HCT116 (cell line): ENCODE results near the gene SLC25A13. TPM values are rescaled to one million over a fixed set of nuclear protein-coding genes. Genes with fewer than 3 reads are reported as not detected.

ENCODE experiments used
- ATAC-seq: fragments of 200-7000 bp; cut with Tn5 transposase; 2 replicates; pipeline ENCODE4 v1.9.1; 2020; ENCODE audit warnings: mild to moderate bottlenecking, moderate library complexity
- BruUV-seq: library from RNA; stranded (reverse); fragments of 400-500 nt; replicated peaks from 2 replicates; lab custom pipeline; 2021; lab: Mats Ljungman, UMichigan
- CTCF ChIA-PET: fragments of 300-600 bp; sonication (Branson Sonifier 250); formaldehyde crosslinking; loops from one replicate; lab custom pipeline; 2021; ENCODE audit warnings: antibody characterized with exemption; lab: Charles Lee
- POLR2A ChIA-PET: fragments of 300-600, 350-600 bp; sonication (Branson Sonifier 250); formaldehyde crosslinking; loops from one replicate; lab custom pipeline; 2021; ENCODE audit warnings: antibody characterized with exemption; lab: Charles Lee
- RAD21 ChIA-PET, 2 experiments: fragments of 300-600 bp; sonication (Branson Sonifier 250); formaldehyde crosslinking; loops; one replicate each; lab custom pipeline; 2023; ENCODE audit warnings: low total read pairs in 2 of 2; ENCODE audit not compliant: uncharacterized antibody in 2 of 2, unreplicated experiment in 2 of 2, low non-redundant PET in 1 of 2; lab: Charles Lee
- DNase-seq: peaks from one replicate; pipeline ENCODE4 v3.0.0-alpha.2; 2010; ENCODE audit warnings: low read depth, low spot score
- H2AFZ ChIP-seq: fragments of 200-600 bp; shearing (Covaris generic), sonication (generic); 2 replicates; pipeline ENCODE4 v1.6.1; 2017; ENCODE audit warnings: low read depth, mixed run types, mixed read lengths, antibody characterized with exemption, low read length; ENCODE audit not compliant: poor library complexity, severe bottlenecking
- H3K27ac ChIP-seq: 2 replicates; pipeline ENCODE4 v1.5.1; 2012; ENCODE audit warnings: low read depth, low read length
- H3K27me3 ChIP-seq: fragments of 200-600 bp; sonication (generic); 2 replicates; pipeline ENCODE4 v1.6.1; 2016; ENCODE audit warnings: mixed run types, low read length, mixed read lengths; ENCODE audit not compliant: insufficient read depth
- H3K36me3 ChIP-seq, 2 experiments: fragments of 200-500 bp in 1 of 2; fragments of 200-600 bp in 1 of 2; sonication (Bioruptor generic) in 1 of 2; sonication (generic) in 1 of 2; 2 replicates each; pipeline versions ENCODE4 v1.5.1 to v1.6.1; 2014 to 2016; ENCODE audit warnings: low read length in 2 of 2, inconsistent platforms in 1 of 2, mixed read lengths in 1 of 2, mixed run types in 1 of 2; ENCODE audit not compliant: insufficient read depth in 2 of 2, control insufficient read depth in 1 of 2
- H3K4me1 ChIP-seq, 2 experiments: fragments of 200-600 bp in 1 of 2; sonication (generic) in 1 of 2; 2 replicates each; pipeline versions ENCODE4 v1.5.1 to v1.6.1; 2012 to 2017; ENCODE audit warnings: low read length in 2 of 2, inconsistent platforms in 1 of 2, mild to moderate bottlenecking in 1 of 2, mixed read lengths in 1 of 2, mixed run types in 1 of 2, moderate library complexity in 1 of 2; ENCODE audit not compliant: insufficient read depth in 2 of 2, control insufficient read depth in 1 of 2
- H3K4me2 ChIP-seq: fragments of 200-600 bp; sonication (generic); 2 replicates; pipeline ENCODE4 v1.6.1; 2017; ENCODE audit warnings: mixed run types, low read length, mixed read lengths
- H3K4me3 ChIP-seq, 2 experiments: fragments of 200-600 bp in 1 of 2; sonication (generic) in 1 of 2; replicated peaks in 1 of 2; 2 replicates each; pipeline ENCODE4 v1.5.1; 2011 to 2016; ENCODE audit warnings: low read length in 2 of 2, control low read depth in 1 of 2, low read depth in 1 of 2, mild to moderate bottlenecking in 1 of 2, mixed read lengths in 1 of 2, mixed run types in 1 of 2
- H3K79me2 ChIP-seq: fragments of 200-600 bp; sonication (generic); 2 replicates; pipeline ENCODE4 v1.6.1; 2017; ENCODE audit warnings: mild to moderate bottlenecking, mixed run types, low read length, moderate library complexity, mixed read lengths; ENCODE audit not compliant: insufficient read depth
- H3K9ac ChIP-seq: fragments of 200-600 bp; sonication (generic); 2 replicates; pipeline ENCODE4 v1.6.1; 2016; ENCODE audit warnings: low read length, mixed read lengths
- H3K9me2 ChIP-seq: fragments of 200-600 bp; sonication (generic), shearing (Covaris generic); 2 replicates; pipeline ENCODE4 v1.6.1; 2017; ENCODE audit warnings: mixed run types, mild to moderate bottlenecking, moderate library complexity; ENCODE audit not compliant: insufficient read depth
- H3K9me3 ChIP-seq, 2 experiments: fragments of 200-500 bp in 1 of 2; fragments of 200-600 bp in 1 of 2; sonication (Bioruptor generic) in 1 of 2; sonication (generic) in 1 of 2; 2 replicates each; pipeline ENCODE4 v1.6.1; 2014 to 2017; ENCODE audit warnings: low read length in 2 of 2, mixed read lengths in 2 of 2, inconsistent platforms in 1 of 2, low read depth in 1 of 2, mild to moderate bottlenecking in 1 of 2, mixed run types in 1 of 2, moderate library complexity in 1 of 2; ENCODE audit not compliant: control insufficient read depth in 1 of 2, insufficient read depth in 1 of 2
- H4K20me1 ChIP-seq: fragments of 200-600 bp; sonication (generic), shearing (Covaris generic); 2 replicates; pipeline ENCODE4 v1.6.1; 2017; ENCODE audit warnings: mixed run types, mild to moderate bottlenecking, moderate library complexity; ENCODE audit not compliant: insufficient read depth
- CBX3 ChIP-seq: IDR thresholded peaks from 2 replicates; pipeline ENCODE4 v1.6.1; 2012; ENCODE audit warnings: low read depth
- CEBPB ChIP-seq: IDR thresholded peaks from 2 replicates; pipeline ENCODE4 v1.6.1; 2012; ENCODE audit warnings: low read depth
- ELF1 ChIP-seq: IDR thresholded peaks from 2 replicates; pipeline ENCODE4 v1.6.1; 2012; ENCODE audit warnings: low read depth, borderline replicate concordance
- EZH2 ChIP-seq: fragments of 200-600 bp; sonication (generic); IDR thresholded peaks from 2 replicates; pipeline ENCODE4 v1.6.1; 2017; ENCODE audit warnings: antibody characterized with exemption, mixed run types
- EZH2phosphoT487 ChIP-seq: fragments of 200-600 bp; IDR thresholded peaks from 2 replicates; pipeline ENCODE4 v1.6.1; 2018; ENCODE audit warnings: antibody characterized with exemption, borderline replicate concordance
- POLR2AphosphoS5 ChIP-seq: IDR thresholded peaks from 2 replicates; pipeline ENCODE4 v1.6.1; 2011; ENCODE audit warnings: mild to moderate bottlenecking, low read depth, low read length, moderate library complexity
- RAD21 ChIP-seq: IDR thresholded peaks from 2 replicates; pipeline ENCODE4 v1.6.1; 2012; ENCODE audit warnings: low read depth, mild to moderate bottlenecking
- SP1 ChIP-seq: IDR thresholded peaks from 2 replicates; pipeline ENCODE4 v1.6.1; 2012; ENCODE audit warnings: low read depth
- YY1 ChIP-seq: IDR thresholded peaks from 2 replicates; pipeline ENCODE4 v1.6.1; 2011; ENCODE audit warnings: low read length, low read depth, moderate library complexity, mild to moderate bottlenecking; ENCODE audit not compliant: insufficient replicate concordance; ENCODE audit errors: extremely low read depth
- intact Hi-C: fragments of 100-400 bp; cut with micrococcal nuclease; formaldehyde crosslinking; loops from 2 replicates; pipeline ENCODE4 v1.10.0; 2022
- total RNA-seq: library from RNA; stranded (reverse); gene quantifications from one replicate; pipeline ENCODE4 v1.2.1, GENCODE V29; 2021; ENCODE audit not compliant: unreplicated experiment
- TF ChIP-seq, protein P1 (sequence below): IDR thresholded peaks from 2 replicates; pipeline ENCODE4 v1.6.1; 2012; ENCODE audit warnings: low read depth
- TF ChIP-seq, protein P2 (sequence below): IDR thresholded peaks from 2 replicates; pipeline ENCODE4 v1.6.1; 2012

SLC25A13 gene
- total RNA-seq, 1 experiment from 2014 or later, result 19.3 TPM

DNA sequence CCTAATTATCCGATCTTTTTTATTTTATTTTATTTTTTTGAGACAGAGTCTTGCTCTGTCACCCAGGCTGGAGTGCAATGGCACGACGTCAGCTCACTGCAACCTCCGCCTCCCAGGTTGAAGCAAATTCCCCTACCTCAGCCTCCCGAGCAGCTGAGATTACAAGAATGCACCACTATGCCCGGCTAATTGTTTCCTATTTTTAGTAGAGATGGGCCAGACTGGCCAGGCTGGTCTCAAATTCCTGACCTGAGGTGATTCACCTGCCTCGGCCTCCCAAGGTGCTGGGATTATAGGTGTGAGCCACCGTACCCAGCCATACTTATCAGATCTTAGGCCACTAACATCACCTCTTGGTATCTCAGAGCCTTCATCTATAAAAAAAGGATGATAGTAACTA is 4.9 kb downstream of the SLC25A13 start (continued):
- TF ChIP-seq, protein P1, sequence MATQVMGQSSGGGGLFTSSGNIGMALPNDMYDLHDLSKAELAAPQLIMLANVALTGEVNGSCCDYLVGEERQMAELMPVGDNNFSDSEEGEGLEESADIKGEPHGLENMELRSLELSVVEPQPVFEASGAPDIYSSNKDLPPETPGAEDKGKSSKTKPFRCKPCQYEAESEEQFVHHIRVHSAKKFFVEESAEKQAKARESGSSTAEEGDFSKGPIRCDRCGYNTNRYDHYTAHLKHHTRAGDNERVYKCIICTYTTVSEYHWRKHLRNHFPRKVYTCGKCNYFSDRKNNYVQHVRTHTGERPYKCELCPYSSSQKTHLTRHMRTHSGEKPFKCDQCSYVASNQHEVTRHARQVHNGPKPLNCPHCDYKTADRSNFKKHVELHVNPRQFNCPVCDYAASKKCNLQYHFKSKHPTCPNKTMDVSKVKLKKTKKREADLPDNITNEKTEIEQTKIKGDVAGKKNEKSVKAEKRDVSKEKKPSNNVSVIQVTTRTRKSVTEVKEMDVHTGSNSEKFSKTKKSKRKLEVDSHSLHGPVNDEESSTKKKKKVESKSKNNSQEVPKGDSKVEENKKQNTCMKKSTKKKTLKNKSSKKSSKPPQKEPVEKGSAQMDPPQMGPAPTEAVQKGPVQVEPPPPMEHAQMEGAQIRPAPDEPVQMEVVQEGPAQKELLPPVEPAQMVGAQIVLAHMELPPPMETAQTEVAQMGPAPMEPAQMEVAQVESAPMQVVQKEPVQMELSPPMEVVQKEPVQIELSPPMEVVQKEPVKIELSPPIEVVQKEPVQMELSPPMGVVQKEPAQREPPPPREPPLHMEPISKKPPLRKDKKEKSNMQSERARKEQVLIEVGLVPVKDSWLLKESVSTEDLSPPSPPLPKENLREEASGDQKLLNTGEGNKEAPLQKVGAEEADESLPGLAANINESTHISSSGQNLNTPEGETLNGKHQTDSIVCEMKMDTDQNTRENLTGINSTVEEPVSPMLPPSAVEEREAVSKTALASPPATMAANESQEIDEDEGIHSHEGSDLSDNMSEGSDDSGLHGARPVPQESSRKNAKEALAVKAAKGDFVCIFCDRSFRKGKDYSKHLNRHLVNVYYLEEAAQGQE, result no peak
- TF ChIP-seq RAD21, result no peak

DNA sequence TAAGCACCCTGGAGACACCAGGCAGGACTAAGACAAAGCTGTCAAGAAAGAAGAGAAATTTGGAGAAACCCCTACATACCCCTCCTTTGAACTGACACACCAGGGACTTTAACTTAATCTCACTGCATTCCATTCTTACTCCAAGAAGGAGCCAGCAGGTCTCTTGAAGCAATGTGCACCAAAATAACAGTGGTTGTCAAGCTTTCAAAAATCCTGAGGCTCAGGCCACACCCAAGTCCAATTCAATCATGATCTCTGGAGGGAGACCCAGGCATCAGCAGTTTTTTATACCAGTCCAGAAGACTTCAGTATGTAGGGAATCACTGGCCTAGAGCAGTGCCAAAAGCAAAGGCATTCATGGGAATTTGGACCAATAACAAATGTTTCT is 6.8 kb downstream of the SLC25A13 start:
- ChIA-PET CTCF (no interaction called here), POLR2A (no interaction called here), RAD21 (no interaction called here)
- BruUV-seq, result no TSS peak
- Histone ChIP-seq H3K27ac (no peak overlapping the region), H3K4me2 (no peak overlapping the region), H4K20me1 (peaks cover 5% of the 10 kb centered on the region; the same call in 1 of the 2 replicates), H3K36me3 (no peaks in the 10 kb centered on the region), H3K27me3 (no peaks in the 10 kb centered on the region), H3K9me3 (no peaks in the 10 kb centered on the region), H3K4me3 (no peak overlapping the region), H3K9ac (no peak overlapping the region), H2AFZ (no peak overlapping the region), H3K79me2 (peaks cover 92% of the 10 kb centered on the region), H3K9me2 (no peaks in the 10 kb centered on the region), H3K4me1 (peaks cover 3 to 18% of the 10 kb centered on the region in 2 experiments; a peak in 3 of 4 replicates)
- TF ChIP-seq EZH2 (no peak), CEBPB (no peak), YY1 (no peak), EZH2phosphoT487 (no peak), CBX3 (no peak), ELF1 (no peak), SP1 (no peak), POLR2AphosphoS5 (no peak)
- TF ChIP-seq, protein P2, sequence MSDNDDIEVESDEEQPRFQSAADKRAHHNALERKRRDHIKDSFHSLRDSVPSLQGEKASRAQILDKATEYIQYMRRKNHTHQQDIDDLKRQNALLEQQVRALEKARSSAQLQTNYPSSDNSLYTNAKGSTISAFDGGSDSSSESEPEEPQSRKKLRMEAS, result no peak
- intact Hi-C loops, result no loop called here
- DNase-seq (no peak), ATAC-seq (no peak)
